ENCODE results near the gene FILIP1L. TPM values are rescaled to one million over a fixed set of nuclear protein-coding genes. Genes with fewer than 3 reads are reported as not detected.

Gene FILIP1L
- total RNA-seq, 1 donor from 2014 or later = 29.2 TPM

GRCh38 chr3:99803297-99803696 lies 311.0 kb downstream of the FILIP1L start:
- no peaks in the 10 kb centered on the region for H3K36me3 ChIP-seq (ENCODE audit: control insufficient read depth in 3 of 3, insufficient read depth in 3 of 3, low read length in 3 of 3)
- H3K9me3 ChIP-seq (ENCODE audit: control insufficient read depth in 3 of 3, low read length in 3 of 3) = no peaks in the 10 kb centered on the region
- H3K27ac ChIP-seq (ENCODE audit: low read depth, low read length) = no peak overlapping the region
- no peak overlapping the region for H3K9ac ChIP-seq (ENCODE audit: low read depth in 1 of 3, low read length in 3 of 3)
- peaks cover 0 to 4% (median 0%) of the 10 kb centered on the region in 3 donors for H3K4me1 ChIP-seq (ENCODE audit: control insufficient read depth in 3 of 3, insufficient read depth in 3 of 3, low read length in 3 of 3)
- H3K27me3 ChIP-seq (ENCODE audit: control insufficient read depth in 3 of 3, insufficient read depth in 3 of 3, low read length in 3 of 3) = no peaks in the 10 kb centered on the region
- no peak overlapping the region for H3K4me3 ChIP-seq (ENCODE audit: low read length in 3 of 3)

- Histone ChIP-seq H3K9me3 (ENCODE audit: control insufficient read depth in 3 of 3, low read length in 3 of 3) (no peaks in the 10 kb centered on the region), H3K4me1 (ENCODE audit: control insufficient read depth in 3 of 3, insufficient read depth in 3 of 3, low read length in 3 of 3) (no peaks in the 10 kb centered on the region), H3K4me3 (ENCODE audit: low read length in 3 of 3) (no peak overlapping the region), H3K36me3 (ENCODE audit: control insufficient read depth in 3 of 3, insufficient read depth in 3 of 3, low read length in 3 of 3) (no peaks in the 10 kb centered on the region), H3K27ac (ENCODE audit: low read depth, low read length) (no peak overlapping the region), H3K9ac (ENCODE audit: low read depth in 1 of 3, low read length in 3 of 3) (no peak overlapping the region), H3K27me3 (ENCODE audit: control insufficient read depth in 3 of 3, insufficient read depth in 3 of 3, low read length in 3 of 3) (no peaks in the 10 kb centered on the region)
Measured at GRCh38 chr3:99799422-99799821, 314.9 kb downstream of the FILIP1L start.

- Histone ChIP-seq H3K4me3 (ENCODE audit: low read length in 3 of 3) (no peak overlapping the region), H3K27ac (ENCODE audit: low read depth, low read length) (no peak overlapping the region), H3K27me3 (ENCODE audit: control insufficient read depth in 3 of 3, insufficient read depth in 3 of 3, low read length in 3 of 3) (no peaks in the 10 kb centered on the region), H3K4me1 (ENCODE audit: control insufficient read depth in 3 of 3, insufficient read depth in 3 of 3, low read length in 3 of 3) (no peaks in the 10 kb centered on the region), H3K36me3 (ENCODE audit: control insufficient read depth in 3 of 3, insufficient read depth in 3 of 3, low read length in 3 of 3) (no peaks in the 10 kb centered on the region), H3K9me3 (ENCODE audit: control insufficient read depth in 3 of 3, low read length in 3 of 3) (no peaks in the 10 kb centered on the region), H3K9ac (ENCODE audit: low read depth in 1 of 3, low read length in 3 of 3) (no peak overlapping the region)
Measured at GRCh38 chr3:99795573-99795972, 318.7 kb downstream of the FILIP1L start.

GRCh38 chr3:99794485-99794884 lies 319.8 kb downstream of the FILIP1L start:
- no peaks in the 10 kb centered on the region for H3K36me3 ChIP-seq (ENCODE audit: control insufficient read depth in 3 of 3, insufficient read depth in 3 of 3, low read length in 3 of 3)
- H3K27ac ChIP-seq (ENCODE audit: low read depth, low read length) = no peak overlapping the region
- no peak overlapping the region for H3K9ac ChIP-seq (ENCODE audit: low read depth in 1 of 3, low read length in 3 of 3)
- H3K4me3 ChIP-seq (ENCODE audit: low read length in 3 of 3) = no peak overlapping the region
- no peaks in the 10 kb centered on the region for H3K4me1 ChIP-seq (ENCODE audit: control insufficient read depth in 3 of 3, insufficient read depth in 3 of 3, low read length in 3 of 3)
- no peaks in the 10 kb centered on the region for H3K9me3 ChIP-seq (ENCODE audit: control insufficient read depth in 3 of 3, low read length in 3 of 3)
- H3K27me3 ChIP-seq (ENCODE audit: control insufficient read depth in 3 of 3, insufficient read depth in 3 of 3, low read length in 3 of 3) = no peaks in the 10 kb centered on the region

GRCh38 chr3:99789011-99789721 lies 325.1 kb downstream of the FILIP1L start:
- Histone ChIP-seq H3K9me3 (ENCODE audit: control insufficient read depth in 3 of 3, low read length in 3 of 3) (no peaks in the 10 kb centered on the region), H3K4me3 (ENCODE audit: low read length in 3 of 3) (no peak overlapping the region), H3K36me3 (ENCODE audit: control insufficient read depth in 3 of 3, insufficient read depth in 3 of 3, low read length in 3 of 3) (no peaks in the 10 kb centered on the region), H3K27ac (ENCODE audit: low read depth, low read length) (no peak overlapping the region), H3K9ac (ENCODE audit: low read depth in 1 of 3, low read length in 3 of 3) (no peak overlapping the region), H3K4me1 (ENCODE audit: control insufficient read depth in 3 of 3, insufficient read depth in 3 of 3, low read length in 3 of 3) (no peaks in the 10 kb centered on the region), H3K27me3 (ENCODE audit: control insufficient read depth in 3 of 3, insufficient read depth in 3 of 3, low read length in 3 of 3) (no peaks in the 10 kb centered on the region)

Small RNAs within 50 kb of the gene (small RNA-seq; reads per million reads assigned to genes)
- gene MIR3921 = not detected

Other genes with a start within 250 kb of the FILIP1L start
- gene TBC1D23, start 146.5 kb upstream of the FILIP1L start, total RNA-seq = 45.9 TPM
- gene NIT2, start 220.3 kb upstream of the FILIP1L start, total RNA-seq = 11.0 TPM

Data from skeletal muscle tissue (tissue), 5 donors.